K562 (cell line): Measurements from ENCODE around the gene LATS1. TPM values are rescaled to one million over a fixed set of nuclear protein-coding genes. Genes with fewer than 3 reads are reported as not detected.

Experiments
- ARID2 ChIP-seq: fragments of 450-650 bp; IDR thresholded peaks from 2 replicates; pipeline ENCODE4 v1.6.1; 2017; ENCODE audit warnings: antibody characterized with exemption, mild to moderate bottlenecking
- CEBPG ChIP-seq, 3 experiments: fragments of 200-800 bp in 1 of 3; sonication (Bioruptor generic) in 1 of 3; sonication (generic) in 1 of 3; formaldehyde crosslinking in 1 of 3; IDR thresholded peaks in 2 of 3; conservative IDR thresholded peaks in 1 of 3; 2 replicates each; pipeline versions ENCODE4 v1.6.1 to v1.8.0; 2016 to 2022; ENCODE audit warnings: missing compliant biosample characterization in 2 of 3, missing genetic modification characterization in 2 of 3, mild to moderate bottlenecking in 1 of 3, missing genetic modification reagents in 1 of 3
- ETV6 ChIP-seq, 3 experiments: fragments of 150-350 bp in 1 of 3; sonication (generic) in 1 of 3; formaldehyde crosslinking in 1 of 3; IDR thresholded peaks; 2 replicates each; pipeline versions ENCODE4 v1.6.1 to v1.8.0; 2014 to 2022; ENCODE audit warnings: borderline replicate concordance in 2 of 3, low read depth in 2 of 3, antibody characterized with exemption in 1 of 3, low read length in 1 of 3, mild to moderate bottlenecking in 1 of 3, missing genetic modification reagents in 1 of 3
- FOSL1 ChIP-seq: fragments of 200-800 bp; sonication (Bioruptor generic); conservative IDR thresholded peaks from 2 replicates; pipeline ENCODE4 v1.6.1; 2016; ENCODE audit warnings: missing genetic modification characterization, missing compliant biosample characterization
- FOXK2 ChIP-seq, 2 experiments: fragments of 450-650 bp; IDR thresholded peaks in 1 of 2; conservative IDR thresholded peaks in 1 of 2; 2 replicates each; pipeline ENCODE4 v1.6.1; 2016; ENCODE audit warnings: low read depth in 2 of 2, mild to moderate bottlenecking in 1 of 2
- NFATC3 ChIP-seq: fragments of 450-650 bp; IDR thresholded peaks from 2 replicates; pipeline ENCODE4 v1.6.1; 2017; ENCODE audit warnings: mild to moderate bottlenecking
- NR2F6 ChIP-seq: fragments of 450-650 bp; formaldehyde crosslinking; IDR thresholded peaks from 2 replicates; pipeline ENCODE4 v1.4.0; 2020; ENCODE audit warnings: mild to moderate bottlenecking
- POLR2AphosphoS5 ChIP-seq: IDR thresholded peaks from 2 replicates; pipeline ENCODE4 v1.6.1; 2011; ENCODE audit warnings: mild to moderate bottlenecking, low read depth, low read length, moderate library complexity; ENCODE audit not compliant: control insufficient read depth, insufficient read depth
- RCOR1 ChIP-seq, 2 experiments: IDR thresholded peaks; 2 replicates each; pipeline ENCODE4 v1.6.1; 2012; ENCODE audit warnings: low read depth in 2 of 2, low read length in 2 of 2, borderline replicate concordance in 1 of 2, improper control_type of control experiment in 1 of 2
- SMARCC2 ChIP-seq: fragments of 450-650 bp; IDR thresholded peaks from 2 replicates; pipeline ENCODE4 v1.6.1; 2017; ENCODE audit warnings: antibody characterized with exemption, moderate library complexity, mild to moderate bottlenecking, low read depth
- SREBF2 ChIP-seq: sonication (generic); formaldehyde crosslinking; IDR thresholded peaks from 2 replicates; pipeline ENCODE4 v1.4.0; 2020; ENCODE audit warnings: mild to moderate bottlenecking, missing genetic modification reagents
- SRSF3 ChIP-seq: fragments of 200-400 bp; formaldehyde crosslinking; IDR thresholded peaks from 2 replicates; pipeline ENCODE4 v1.6.1; 2016; ENCODE audit warnings: mild to moderate bottlenecking, low read length, moderate library complexity; ENCODE audit not compliant: insufficient read depth
- TAF7 ChIP-seq: fragments of 450-650 bp; IDR thresholded peaks from 2 replicates; pipeline ENCODE4 v1.6.1; 2016; ENCODE audit warnings: missing genetic modification characterization, missing compliant biosample characterization
- TFAM ChIP-seq: fragments of 250-450 bp; sonication (Bioruptor Pico); conservative IDR thresholded peaks from 2 replicates; pipeline ENCODE4 v1.5.0; 2021; ENCODE audit warnings: mild to moderate bottlenecking, moderate library complexity
- TRIM24 ChIP-seq, 2 experiments: fragments of 450-650 bp; IDR thresholded peaks; 2 replicates each; pipeline ENCODE4 v1.6.1; 2016
- ZNF212 ChIP-seq: fragments of 450-650 bp; formaldehyde crosslinking; IDR thresholded peaks from 2 replicates; pipeline ENCODE4 v1.4.0; 2020; ENCODE audit warnings: mild to moderate bottlenecking
- ZNF431 ChIP-seq: sonication (generic); formaldehyde crosslinking; IDR thresholded peaks from 2 replicates; pipeline ENCODE4 v1.8.0; 2022; ENCODE audit warnings: mild to moderate bottlenecking, missing genetic modification reagents
- ZSCAN29 ChIP-seq: fragments of 450-650 bp; IDR thresholded peaks from 2 replicates; pipeline ENCODE4 v1.6.1; 2017
- polyA plus RNA-seq, 8 experiments: library from polyadenylated mRNA; depleted of rRNA in 4 of 8; stranded (reverse) in 5 of 8; unstranded in 3 of 8; fragments of >200 nt; fragmentation: Nextera tagmentation in 2 of 8; fragmentation: Illumina TruSeq in 1 of 8; extraction: Ambion mirVana in 2 of 8; extraction: Trizol in 1 of 8; gene quantifications; 2 replicates each; pipeline versions ENCODE4 v1.2.1 to v1.2.3, GENCODE V29; 2011 to 2014; ENCODE audit warnings: inconsistent platforms in 1 of 8, missing spikeins in 1 of 8
- total RNA-seq, 7 experiments: library from RNA; depleted of rRNA in 6 of 7; stranded (reverse); fragments of >200 nt in 6 of 7; fragmentation: Illumina TruSeq in 2 of 7; extraction: Trizol in 2 of 7; gene quantifications; 2 replicates each; pipeline versions ENCODE4 v1.2.1 to v1.2.3, GENCODE V29; 2011 to 2021; ENCODE audit warnings: low replicate concordance in 1 of 7
- TF ChIP-seq, protein P1 (sequence below): fragments of 450-650 bp; formaldehyde crosslinking; IDR thresholded peaks from 2 replicates; pipeline ENCODE4 v1.4.0; 2020; ENCODE audit warnings: mild to moderate bottlenecking, moderate library complexity
- TF ChIP-seq, protein P2 (sequence below): IDR thresholded peaks from 2 replicates; pipeline ENCODE4 v1.6.1; 2011; ENCODE audit warnings: borderline replicate concordance, low read depth, mild to moderate bottlenecking, moderate library complexity, low read length; ENCODE audit not compliant: insufficient read depth, poor library complexity, severe bottlenecking
- TF ChIP-seq, protein P3 (sequence below): fragments of 450-650 bp; IDR thresholded peaks from 2 replicates; pipeline ENCODE4 v1.6.1; 2014; ENCODE audit warnings: low read depth, mild to moderate bottlenecking, moderate library complexity, borderline replicate concordance

LATS1 gene
- total and polyA plus RNA-seq, 9 of the 15 experiments (the other 6 are each of a cell fraction or from before 2014, with no cell fraction given), result 5.0 to 36.3 (median 18.4) TPM

DNA sequence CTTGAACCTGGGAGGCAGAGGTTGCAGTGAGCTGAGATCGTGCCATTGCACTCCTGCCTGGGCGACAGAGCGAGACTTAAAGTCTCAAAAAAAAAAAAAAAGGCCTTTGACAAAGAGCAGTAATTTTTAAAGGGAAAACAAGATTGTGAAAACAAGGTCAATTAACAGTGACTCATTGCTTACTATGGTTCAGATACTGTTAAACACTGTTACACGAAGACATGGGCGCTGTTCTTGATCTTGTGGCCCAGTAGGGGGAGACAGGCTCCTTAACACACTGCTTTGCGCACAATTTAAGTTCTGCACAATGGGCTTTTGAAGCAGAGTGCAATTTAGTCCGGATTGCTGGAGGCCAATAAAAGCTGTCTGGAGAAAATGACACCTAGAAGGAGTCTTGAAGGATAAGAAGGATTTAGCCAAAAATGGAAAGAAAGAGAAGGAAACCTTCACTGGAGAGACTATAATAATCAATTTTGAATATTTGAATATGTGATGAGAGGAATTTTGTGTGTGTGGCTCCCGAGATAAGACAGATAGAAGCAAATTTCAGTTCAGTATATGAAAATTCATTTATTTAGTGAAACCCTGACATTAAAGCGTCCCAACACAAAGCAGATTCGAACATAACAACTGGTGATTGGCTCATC lies 6.0 kb upstream of the LATS1 start (continued):
- TF ChIP-seq ZNF431, result no peak
- peak; percentile 43; the same call in 1 of the 2 replicates for TF ChIP-seq CEBPG (CRISPR knock-in tag; IDR thresholded peaks at IDR 0.05)
- TF ChIP-seq CEBPG (tag; conservative IDR thresholded peaks at IDR 0.05 in 1 of 2, IDR thresholded peaks at IDR 0.05 in 1 of 2), result no peak
- peak; percentile 87 for TF ChIP-seq FOSL1 (tag)
- no peak for TF ChIP-seq TFAM (CRISPR knock-in tag)
- no peak for TF ChIP-seq SRSF3
- TF ChIP-seq, protein P1, sequence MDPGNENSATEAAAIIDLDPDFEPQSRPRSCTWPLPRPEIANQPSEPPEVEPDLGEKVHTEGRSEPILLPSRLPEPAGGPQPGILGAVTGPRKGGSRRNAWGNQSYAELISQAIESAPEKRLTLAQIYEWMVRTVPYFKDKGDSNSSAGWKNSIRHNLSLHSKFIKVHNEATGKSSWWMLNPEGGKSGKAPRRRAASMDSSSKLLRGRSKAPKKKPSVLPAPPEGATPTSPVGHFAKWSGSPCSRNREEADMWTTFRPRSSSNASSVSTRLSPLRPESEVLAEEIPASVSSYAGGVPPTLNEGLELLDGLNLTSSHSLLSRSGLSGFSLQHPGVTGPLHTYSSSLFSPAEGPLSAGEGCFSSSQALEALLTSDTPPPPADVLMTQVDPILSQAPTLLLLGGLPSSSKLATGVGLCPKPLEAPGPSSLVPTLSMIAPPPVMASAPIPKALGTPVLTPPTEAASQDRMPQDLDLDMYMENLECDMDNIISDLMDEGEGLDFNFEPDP (CRISPR knock-in tag), result no peak
- TF ChIP-seq TRIM24 (IDR thresholded peaks at IDR 0.05), result 0 out of 4 replicates have a peak, but pooled peaks have one; percentile 11 to 19
- peak; percentile 41; the same call in 1 of the 2 replicates for TF ChIP-seq SMARCC2
- TF ChIP-seq POLR2AphosphoS5, result 0 out of 2 replicates have a peak, but pooled peaks have one; percentile 21
- TF ChIP-seq ARID2, result peak; percentile 77
- TF ChIP-seq ZSCAN29, result no peak
- no peak for TF ChIP-seq NFATC3
- no peak for TF ChIP-seq NR2F6 (CRISPR knock-in tag)
- TF ChIP-seq FOXK2 (conservative IDR thresholded peaks at IDR 0.05 in 1 of 2, IDR thresholded peaks at IDR 0.05 in 1 of 2; ENCODE audit: low read depth in 2 of 2), result peak; percentile 58 to 66; a peak in 1 of 4 replicates
- no peak for TF ChIP-seq TAF7 (tag)
- TF ChIP-seq SREBF2 (CRISPR knock-in tag), result no peak
- peak in 1 of 2 experiments; percentile 62; a peak in 1 of 4 replicates for TF ChIP-seq RCOR1 (IDR thresholded peaks at IDR 0.05; ENCODE audit: borderline replicate concordance in 1 of 2, low read depth in 2 of 2, low read length in 2 of 2)
- no peak for TF ChIP-seq ETV6 (IDR thresholded peaks at IDR 0.05; ENCODE audit: borderline replicate concordance in 1 of 2, low read depth in 2 of 2, low read length in 1 of 2)
- TF ChIP-seq ETV6 (CRISPR knock-in tag; IDR thresholded peaks at IDR 0.05; ENCODE audit: borderline replicate concordance), result 0 out of 2 replicates have a peak, but pooled peaks have one; percentile 49
- TF ChIP-seq, protein P2, sequence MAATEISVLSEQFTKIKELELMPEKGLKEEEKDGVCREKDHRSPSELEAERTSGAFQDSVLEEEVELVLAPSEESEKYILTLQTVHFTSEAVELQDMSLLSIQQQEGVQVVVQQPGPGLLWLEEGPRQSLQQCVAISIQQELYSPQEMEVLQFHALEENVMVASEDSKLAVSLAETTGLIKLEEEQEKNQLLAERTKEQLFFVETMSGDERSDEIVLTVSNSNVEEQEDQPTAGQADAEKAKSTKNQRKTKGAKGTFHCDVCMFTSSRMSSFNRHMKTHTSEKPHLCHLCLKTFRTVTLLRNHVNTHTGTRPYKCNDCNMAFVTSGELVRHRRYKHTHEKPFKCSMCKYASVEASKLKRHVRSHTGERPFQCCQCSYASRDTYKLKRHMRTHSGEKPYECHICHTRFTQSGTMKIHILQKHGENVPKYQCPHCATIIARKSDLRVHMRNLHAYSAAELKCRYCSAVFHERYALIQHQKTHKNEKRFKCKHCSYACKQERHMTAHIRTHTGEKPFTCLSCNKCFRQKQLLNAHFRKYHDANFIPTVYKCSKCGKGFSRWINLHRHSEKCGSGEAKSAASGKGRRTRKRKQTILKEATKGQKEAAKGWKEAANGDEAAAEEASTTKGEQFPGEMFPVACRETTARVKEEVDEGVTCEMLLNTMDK, result peak; percentile 71
- no peak for TF ChIP-seq ZNF212 (CRISPR knock-in tag)
- TF ChIP-seq, protein P3, sequence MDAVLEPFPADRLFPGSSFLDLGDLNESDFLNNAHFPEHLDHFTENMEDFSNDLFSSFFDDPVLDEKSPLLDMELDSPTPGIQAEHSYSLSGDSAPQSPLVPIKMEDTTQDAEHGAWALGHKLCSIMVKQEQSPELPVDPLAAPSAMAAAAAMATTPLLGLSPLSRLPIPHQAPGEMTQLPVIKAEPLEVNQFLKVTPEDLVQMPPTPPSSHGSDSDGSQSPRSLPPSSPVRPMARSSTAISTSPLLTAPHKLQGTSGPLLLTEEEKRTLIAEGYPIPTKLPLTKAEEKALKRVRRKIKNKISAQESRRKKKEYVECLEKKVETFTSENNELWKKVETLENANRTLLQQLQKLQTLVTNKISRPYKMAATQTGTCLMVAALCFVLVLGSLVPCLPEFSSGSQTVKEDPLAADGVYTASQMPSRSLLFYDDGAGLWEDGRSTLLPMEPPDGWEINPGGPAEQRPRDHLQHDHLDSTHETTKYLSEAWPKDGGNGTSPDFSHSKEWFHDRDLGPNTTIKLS, result 0 out of 2 replicates have a peak, but pooled peaks have one; percentile 34
